Stimulated activated CD8-positive, alpha-beta memory T cell treated with anti-CD3 and anti-CD28 coated beads, Interleukin-7, amount 100 ng/mL, for 48 hours (primary cell): ENCODE results near the gene ZC3H18.
A peak's percentile ranks its signal among the peaks of the same experiment; 100 is the strongest.

Experiments
- DNase-seq, 2 donors: peaks; one replicate each; pipeline ENCODE4 v3.0.0-alpha.2; 2020; ENCODE audit warnings: low read depth in 1 of 2; ENCODE audit errors: extremely low read depth in 1 of 2

Gene ZC3H18

DNA sequence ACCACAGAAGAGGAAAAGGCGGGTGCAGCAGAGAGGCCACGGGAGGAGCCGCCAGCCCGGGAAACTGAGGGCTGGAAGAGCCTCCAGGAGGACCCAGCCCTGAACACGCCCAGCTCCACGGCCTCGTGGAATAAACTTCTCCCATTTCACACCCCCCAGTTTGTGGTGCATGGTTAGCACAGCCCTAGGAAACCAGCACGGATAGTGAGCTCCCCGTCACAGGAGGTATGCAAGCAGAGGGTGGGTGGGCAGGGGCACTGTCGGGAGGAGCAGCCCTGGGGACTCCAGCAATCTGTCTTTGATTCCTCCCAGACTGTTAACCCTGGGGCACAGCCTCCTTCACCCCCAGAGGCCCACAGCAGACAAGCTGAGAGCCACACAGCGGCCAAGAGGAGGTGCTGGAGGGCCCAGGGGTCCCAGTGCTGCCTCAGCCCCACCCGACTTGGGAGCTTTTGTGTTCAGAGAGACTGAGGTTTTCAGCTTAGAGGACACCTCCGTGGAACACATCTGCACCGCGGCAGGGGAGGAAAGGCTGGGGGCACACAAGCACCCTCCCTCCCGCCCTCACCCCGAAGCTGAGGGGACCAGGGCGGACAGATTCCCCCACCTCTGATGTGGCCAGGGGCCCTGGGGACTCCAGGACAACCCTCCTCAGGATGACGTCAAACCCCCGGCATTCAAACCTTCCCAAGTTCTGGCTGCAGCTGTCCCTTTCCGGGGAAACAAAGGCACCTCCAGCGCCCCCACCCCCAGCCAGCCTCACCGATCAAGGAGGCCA lies 66.5 kb downstream of the ZC3H18 start:
- no peak for DNase-seq

GRCh38 chr16:88638323-88639230 lies 68.4 kb downstream of the ZC3H18 start, which contains the start of gene IL17C:
IL17C (plus strand) TSS chr16:88638572; CDS start chr16:88638642, 70 bp downstream.
- DNase-seq: no peak

GRCh38 chr16:88639231-88640038 lies 69.2 kb downstream of the ZC3H18 start:
- no peak for DNase-seq

- no peak for DNase-seq
Measured at GRCh38 chr16:88640039-88640495, 69.9 kb downstream of the ZC3H18 start.

DNA sequence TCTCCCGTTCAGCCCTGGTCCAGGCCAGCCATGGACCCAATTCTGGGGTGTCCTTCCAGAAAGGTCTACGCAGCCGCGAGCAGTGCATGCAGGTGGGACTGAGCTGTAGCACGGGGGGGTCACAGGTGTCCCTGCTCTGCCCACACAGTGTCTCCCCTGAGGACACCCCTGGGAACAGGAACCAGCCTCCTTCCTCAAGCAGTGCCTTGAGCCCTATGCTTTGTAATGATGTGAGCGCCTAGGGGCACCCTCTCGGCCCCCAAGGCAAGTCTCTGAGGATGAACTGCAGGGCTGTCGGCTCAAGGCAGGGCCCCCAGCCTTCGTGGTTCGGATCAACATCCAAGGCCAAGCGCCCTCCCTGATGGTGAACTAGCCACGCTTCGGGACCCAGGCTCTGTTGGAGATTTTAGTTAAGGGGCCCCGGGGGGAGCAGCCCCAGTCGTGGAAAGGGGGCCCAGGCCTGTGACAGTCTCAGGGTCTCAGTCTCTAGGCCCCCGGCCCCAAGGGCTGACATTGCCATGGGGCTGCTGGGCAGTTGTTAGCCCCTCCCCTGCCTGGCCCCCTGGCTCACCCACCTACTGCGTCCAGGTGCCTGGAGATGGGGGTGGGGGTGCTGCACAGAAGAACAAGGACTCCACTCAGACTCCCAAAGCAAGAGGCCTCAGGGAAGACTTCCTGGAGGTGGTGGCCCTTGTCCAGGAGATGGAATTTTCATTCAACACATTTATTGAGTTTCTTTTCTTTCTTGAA lies 70.5 kb downstream of the ZC3H18 start:
- no peak for DNase-seq

DNA sequence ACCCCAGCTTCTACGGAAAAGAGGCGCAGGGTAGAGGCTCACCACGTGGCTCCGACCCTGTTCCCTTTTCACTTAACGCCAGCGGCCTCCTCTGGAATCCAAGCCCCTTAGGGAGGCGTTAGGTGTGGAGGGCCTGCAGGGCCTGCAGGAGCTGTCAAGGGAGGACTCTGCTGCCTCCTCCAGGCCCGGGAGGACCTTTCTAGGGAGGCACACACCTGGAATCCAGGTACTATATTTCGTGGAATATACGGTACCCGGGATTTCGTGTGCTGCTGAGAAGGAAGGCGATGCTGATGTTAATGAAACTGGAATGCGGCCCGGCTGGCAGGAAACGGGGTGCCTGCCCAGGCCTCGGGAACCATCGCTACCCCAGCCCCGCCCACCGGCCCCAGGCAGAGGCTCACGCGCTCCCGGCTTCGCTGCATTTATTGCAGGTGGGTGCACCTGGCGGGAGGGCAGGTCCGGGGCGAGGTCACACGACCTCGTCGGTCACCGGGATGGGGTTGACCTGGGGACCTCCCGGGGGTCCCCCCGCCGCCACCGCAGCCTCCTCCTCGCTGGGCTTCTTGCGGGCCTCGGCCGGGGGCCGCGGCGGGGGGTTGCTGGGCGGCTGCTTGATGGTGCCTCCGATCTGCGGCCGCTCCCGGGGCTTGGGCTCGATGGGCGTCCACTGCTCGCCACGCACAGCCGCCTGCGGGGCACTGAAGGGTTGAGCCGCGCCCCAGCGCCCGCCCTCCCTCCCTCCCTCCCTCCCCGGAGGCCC lies 72.9 kb downstream of the ZC3H18 start:
- DNase-seq: no peak

DNA sequence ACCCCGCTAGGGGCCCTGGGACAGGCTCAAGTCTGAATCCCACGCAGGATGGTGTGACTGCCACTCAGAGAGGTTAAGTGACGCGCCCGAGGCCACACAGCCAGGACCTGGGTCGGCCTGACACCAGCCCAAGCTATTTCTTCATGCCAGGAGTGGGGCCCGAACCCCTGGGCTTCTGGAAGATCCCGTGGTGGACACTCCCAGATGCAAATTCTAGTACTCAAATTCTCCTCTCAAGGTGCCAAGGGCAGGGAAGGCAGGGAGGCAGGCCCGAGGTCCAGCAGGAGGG lies 73.4 kb downstream of the ZC3H18 start:
- DNase-seq: no peak

DNA sequence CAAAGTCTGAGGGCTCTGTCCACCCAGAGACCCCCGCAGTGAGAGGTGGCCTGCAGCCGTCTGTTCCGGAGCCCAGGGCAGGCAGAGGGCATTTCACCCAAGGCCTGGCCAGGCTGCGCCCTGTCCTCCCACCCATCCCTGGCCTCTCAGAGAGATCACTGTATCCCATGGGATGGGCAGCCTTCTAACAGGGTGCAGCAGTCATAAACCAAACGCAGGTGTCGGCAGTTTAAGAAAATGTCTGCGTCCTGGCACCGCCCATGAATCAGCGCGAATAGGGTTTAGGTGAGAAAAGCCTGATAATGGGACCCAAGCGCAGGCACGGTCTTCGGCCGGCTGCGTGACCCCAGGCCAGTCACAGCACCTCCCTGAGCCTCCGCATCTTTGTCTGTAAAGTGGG lies 75.3 kb downstream of the ZC3H18 start:
- no peak for DNase-seq

- DNase-seq: no peak
Measured at GRCh38 chr16:88645941-88646340, 75.7 kb downstream of the ZC3H18 start.

DNA sequence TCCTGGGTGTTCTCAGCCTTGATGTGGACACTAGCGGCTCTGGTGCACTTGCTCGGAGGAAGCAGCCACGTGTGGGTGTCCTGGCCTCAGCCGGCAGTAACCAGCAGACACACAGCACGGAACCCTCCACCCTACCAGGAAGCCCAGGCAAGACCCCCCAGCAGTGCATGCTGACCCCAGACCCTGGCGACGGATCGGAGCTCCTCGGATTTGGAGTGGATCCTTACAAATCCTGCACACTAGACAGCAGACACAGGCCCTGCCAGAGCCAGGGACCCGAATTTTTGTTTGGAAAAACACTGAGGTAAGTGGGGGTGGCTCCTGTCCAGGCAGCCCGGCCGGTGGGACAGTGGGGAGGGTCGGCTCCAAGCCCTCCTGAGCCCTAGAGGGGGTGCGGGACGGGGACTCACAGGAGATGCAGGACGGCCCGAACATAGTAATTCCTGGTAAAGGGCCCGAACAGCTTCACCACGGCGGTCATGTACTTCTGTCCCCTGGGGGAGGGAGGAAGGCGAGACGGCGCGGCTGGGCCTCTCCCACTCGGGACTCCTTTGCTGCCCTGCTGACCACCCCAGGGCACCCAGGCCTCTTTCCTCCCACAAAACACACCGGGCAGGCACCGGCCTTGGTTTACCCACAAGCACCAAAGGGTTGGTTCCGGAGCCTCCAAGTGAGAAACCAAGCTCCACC lies 76.3 kb downstream of the ZC3H18 start:
- no peak for DNase-seq

- no peak for DNase-seq
Measured at GRCh38 chr16:88647178-88648070, 77.2 kb downstream of the ZC3H18 start.

DNA sequence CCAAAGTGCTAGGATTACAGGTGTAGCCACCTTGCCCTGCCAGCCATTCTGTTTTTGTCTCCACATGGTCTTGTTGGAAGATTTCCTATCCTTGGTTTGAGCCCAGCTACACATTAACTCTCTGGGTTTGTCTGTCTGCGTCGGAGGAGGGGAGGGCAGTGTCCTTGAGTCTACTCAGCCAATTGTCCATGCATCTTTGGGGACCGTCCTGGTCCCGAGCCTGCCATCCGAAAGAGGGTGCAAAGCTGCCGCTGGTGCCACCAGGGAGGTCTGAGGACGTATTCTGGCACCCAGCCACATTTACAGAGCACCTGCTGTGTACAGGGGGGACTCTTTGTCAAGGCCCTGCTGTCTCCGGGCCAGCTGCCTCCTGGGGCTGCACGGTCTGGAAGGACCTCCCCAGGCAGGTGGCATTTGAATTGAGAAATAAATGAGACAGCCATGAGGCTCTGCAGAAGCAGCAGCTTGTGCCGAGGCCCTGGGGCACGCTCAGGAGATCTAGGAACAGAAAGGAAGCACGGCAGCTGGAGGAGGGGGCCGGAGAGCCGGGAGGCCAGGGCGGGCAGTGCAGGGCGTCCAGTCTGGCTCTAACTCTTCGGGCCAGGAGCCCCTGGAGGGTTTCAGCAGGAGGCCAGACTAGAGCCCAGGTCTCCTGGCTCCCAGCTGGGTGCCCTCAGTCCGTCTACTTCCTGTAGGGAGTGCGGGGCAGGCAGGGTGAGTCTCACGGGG lies 79.2 kb downstream of the ZC3H18 start:
- DNase-seq: no peak

- no peak for DNase-seq
Measured at GRCh38 chr16:88649924-88650748, 79.9 kb downstream of the ZC3H18 start.

GRCh38 chr16:88650749-88651275 lies 80.6 kb downstream of the ZC3H18 start, which contains the start of gene CYBA:
CYBA (minus strand) TSS chr16:88651053; CDS start chr16:88651013, 40 bp downstream.
- peak; percentile 81 to 83 for DNase-seq

- peak; percentile 63 to 87 for DNase-seq
Measured at GRCh38 chr16:88651276-88651988, 81.2 kb downstream of the ZC3H18 start.
